SK-N-SH (cell line): ENCODE data around the gene ADAMTSL1. TPM values are rescaled to one million over a fixed set of nuclear protein-coding genes. Genes with fewer than 3 reads are reported as not detected.

ENCODE experiments used
- CTCF ChIA-PET: fragments of 300-600, 350-600 bp; formaldehyde crosslinking; extraction: SDS; loops from one replicate; lab custom pipeline; 2021; lab: Yijun Ruan, JAX
- POLR2A ChIA-PET: fragments of 350-600 bp; sonication (Branson Sonifier 250); formaldehyde crosslinking; extraction: SDS; loops from one replicate; lab custom pipeline; 2020; ENCODE audit warnings: antibody characterized with exemption, inconsistent platforms; lab: Yijun Ruan, JAX
- DNase-seq: peaks from one replicate; pipeline ENCODE4 v3.0.0; 2012
- H2AFZ ChIP-seq: fragments of 200-600 bp; sonication (generic); 2 replicates; pipeline ENCODE4 v1.8.1; 2016; ENCODE audit warnings: antibody characterized with exemption, mild to moderate bottlenecking, low read depth
- H3F3A ChIP-seq: fragments of 200-600 bp; sonication (generic); replicated peaks from 2 replicates; pipeline ENCODE3; 2016; ENCODE audit warnings: antibody characterized with exemption, mild to moderate bottlenecking; ENCODE audit not compliant: insufficient read depth
- H3K27ac ChIP-seq, 2 experiments: fragments of 200-500 bp in 1 of 2; fragments of 200-600 bp in 1 of 2; sonication (Bioruptor generic) in 1 of 2; sonication (generic), shearing (Covaris generic) in 1 of 2; 2 replicates each; pipeline versions ENCODE4 v1.5.1 to v1.6.1; 2014 to 2016; ENCODE audit warnings: low read depth in 2 of 2, inconsistent platforms in 1 of 2, low read length in 1 of 2, mild to moderate bottlenecking in 1 of 2, mixed read lengths in 1 of 2
- H3K27me3 ChIP-seq: fragments of 200-600 bp; sonication (generic), shearing (Covaris generic); 2 replicates; pipeline ENCODE4 v1.6.1; 2016; ENCODE audit warnings: mixed run types; ENCODE audit not compliant: insufficient read depth
- H3K36me3 ChIP-seq, 2 experiments: fragments of 200-500 bp in 1 of 2; fragments of 200-600 bp in 1 of 2; sonication (Bioruptor generic) in 1 of 2; sonication (generic) in 1 of 2; replicated peaks in 1 of 2; 2 replicates each; pipeline versions ENCODE3 to v1.5.1; 2014 to 2016; ENCODE audit warnings: low read length in 1 of 2, mild to moderate bottlenecking in 1 of 2; ENCODE audit not compliant: insufficient read depth in 2 of 2, control insufficient read depth in 1 of 2
- H3K4me1 ChIP-seq, 2 experiments: fragments of 200-500 bp in 1 of 2; fragments of 200-600 bp in 1 of 2; sonication (Bioruptor generic) in 1 of 2; sonication (generic), shearing (Covaris generic) in 1 of 2; 2 replicates each; pipeline versions ENCODE4 v1.5.1 to v1.6.1; 2014 to 2016; ENCODE audit warnings: low read depth in 1 of 2, low read length in 1 of 2, mixed run types in 1 of 2; ENCODE audit not compliant: insufficient read depth in 2 of 2, control insufficient read depth in 1 of 2
- H3K4me2 ChIP-seq: fragments of 200-600 bp; sonication (generic), shearing (Covaris generic); 2 replicates; pipeline ENCODE4 v1.6.1; 2017; ENCODE audit warnings: mixed run types
- H3K4me3 ChIP-seq, 2 experiments: fragments of 200-500 bp in 1 of 2; fragments of 200-600 bp in 1 of 2; sonication (Bioruptor generic) in 1 of 2; sonication (generic), shearing (Covaris generic) in 1 of 2; 2 replicates each; pipeline versions ENCODE4 v1.5.1 to v1.8.1; 2014 to 2016; ENCODE audit warnings: low read depth in 2 of 2, inconsistent platforms in 1 of 2, low read length in 1 of 2, mild to moderate bottlenecking in 1 of 2, mixed read lengths in 1 of 2, moderate library complexity in 1 of 2
- H3K79me2 ChIP-seq: fragments of 200-600 bp; sonication (generic); 2 replicates; pipeline ENCODE4 v1.8.1; 2017; ENCODE audit warnings: mild to moderate bottlenecking; ENCODE audit not compliant: insufficient read depth
- H3K9ac ChIP-seq: fragments of 200-600 bp; sonication (generic); 2 replicates; pipeline ENCODE4 v1.6.1; 2017; ENCODE audit warnings: mixed run types
- H3K9me2 ChIP-seq: fragments of 200-600 bp; sonication (generic); 2 replicates; pipeline ENCODE4 v1.6.1; 2017; ENCODE audit warnings: mixed run types
- H3K9me3 ChIP-seq: fragments of 200-600 bp; sonication (generic); 2 replicates; pipeline ENCODE4 v1.6.1; 2017; ENCODE audit warnings: mixed run types, mild to moderate bottlenecking, moderate library complexity
- H4K20me1 ChIP-seq: fragments of 200-600 bp; sonication (generic); 2 replicates; pipeline ENCODE4 v1.6.1; 2017; ENCODE audit warnings: mild to moderate bottlenecking, mixed run types; ENCODE audit not compliant: insufficient read depth
- ELF1 ChIP-seq: IDR thresholded peaks from 2 replicates; pipeline ENCODE4 v1.4.0; 2012
- EP300 ChIP-seq, 2 experiments: IDR thresholded peaks; 2 replicates each; pipeline versions ENCODE4 v1.4.0 to v1.6.1; 2012; ENCODE audit warnings: borderline replicate concordance in 1 of 2, low read depth in 1 of 2, low read length in 1 of 2
- EZH2phosphoT487 ChIP-seq: fragments of 200-600 bp; sonication (generic); IDR thresholded peaks from 2 replicates; pipeline ENCODE4 v1.6.1; 2017; ENCODE audit warnings: low read depth, mixed run types, mild to moderate bottlenecking, antibody characterized with exemption, moderate library complexity, borderline replicate concordance
- FOSL2 ChIP-seq: IDR thresholded peaks from 2 replicates; pipeline ENCODE4 v1.4.0; 2012; ENCODE audit warnings: low read depth, mild to moderate bottlenecking, moderate library complexity, borderline replicate concordance
- FOXM1 ChIP-seq: IDR thresholded peaks from 2 replicates; pipeline ENCODE4 v1.4.0; 2012; ENCODE audit warnings: low read depth, mild to moderate bottlenecking
- GABPA ChIP-seq: IDR thresholded peaks from 2 replicates; pipeline ENCODE4 v1.4.0; 2012; ENCODE audit warnings: low read depth, mild to moderate bottlenecking
- GATA2 ChIP-seq: sonication (generic); formaldehyde crosslinking; IDR thresholded peaks from 2 replicates; pipeline ENCODE4 v1.5.0; 2020; ENCODE audit warnings: mild to moderate bottlenecking, missing genetic modification reagents
- MAX ChIP-seq: IDR thresholded peaks from 2 replicates; pipeline ENCODE4 v1.4.0; 2012; ENCODE audit warnings: low read depth
- MEF2A ChIP-seq: IDR thresholded peaks from 2 replicates; pipeline ENCODE4 v1.4.0; 2012; ENCODE audit warnings: low read depth, borderline replicate concordance
- NFIC ChIP-seq: IDR thresholded peaks from 2 replicates; pipeline ENCODE4 v1.4.0; 2012; ENCODE audit warnings: borderline replicate concordance
- POLR2AphosphoS5 ChIP-seq: IDR thresholded peaks from 2 replicates; pipeline ENCODE4 v1.6.1; 2012; ENCODE audit warnings: low read depth, low read length
- RAD21 ChIP-seq: IDR thresholded peaks from 2 replicates; pipeline ENCODE4 v1.6.1; 2012; ENCODE audit warnings: mild to moderate bottlenecking, low read length
- REST ChIP-seq: IDR thresholded peaks from 2 replicates; pipeline ENCODE4 v1.6.1; 2012; ENCODE audit warnings: mild to moderate bottlenecking, low read depth, low read length, moderate library complexity
- RFX5 ChIP-seq: IDR thresholded peaks from 2 replicates; pipeline ENCODE4 v1.6.1; 2012; ENCODE audit warnings: mild to moderate bottlenecking, improper control_type of control experiment, low read length
- SIN3A ChIP-seq: IDR thresholded peaks from 2 replicates; pipeline ENCODE4 v1.6.1; 2012; ENCODE audit warnings: low read depth, mild to moderate bottlenecking, low read length, moderate library complexity, borderline replicate concordance
- TCF12 ChIP-seq: IDR thresholded peaks from 2 replicates; pipeline ENCODE4 v1.4.0; 2012
- TEAD4 ChIP-seq: IDR thresholded peaks from 2 replicates; pipeline ENCODE4 v1.4.0; 2012; ENCODE audit warnings: mild to moderate bottlenecking, borderline replicate concordance; ENCODE audit not compliant: insufficient read depth
- YY1 ChIP-seq: IDR thresholded peaks from 2 replicates; pipeline ENCODE4 v1.4.0; 2012; ENCODE audit warnings: low read depth, mild to moderate bottlenecking
- WGBS: methylation state at CpG from one replicate; pipeline ENCODE4 v1.1.6; 2017; ENCODE audit warnings: low lambda C conversion rate; 5-methylcytosine and 5-hydroxymethylcytosine counted together
- polyA plus RNA-seq, 3 experiments: library from polyadenylated mRNA; depleted of rRNA; stranded (reverse); fragments of >200 nt; gene quantifications; 2 replicates each; pipeline ENCODE4 v1.2.3, GENCODE V29; 2012
- TF ChIP-seq, protein P1 (sequence below): IDR thresholded peaks from 2 replicates; pipeline ENCODE4; 2012

The ADAMTSL1 gene
- polyA plus RNA-seq, 1 of the 3 experiments (the other 2 are of a cell fraction), result 114 TPM

DNA sequence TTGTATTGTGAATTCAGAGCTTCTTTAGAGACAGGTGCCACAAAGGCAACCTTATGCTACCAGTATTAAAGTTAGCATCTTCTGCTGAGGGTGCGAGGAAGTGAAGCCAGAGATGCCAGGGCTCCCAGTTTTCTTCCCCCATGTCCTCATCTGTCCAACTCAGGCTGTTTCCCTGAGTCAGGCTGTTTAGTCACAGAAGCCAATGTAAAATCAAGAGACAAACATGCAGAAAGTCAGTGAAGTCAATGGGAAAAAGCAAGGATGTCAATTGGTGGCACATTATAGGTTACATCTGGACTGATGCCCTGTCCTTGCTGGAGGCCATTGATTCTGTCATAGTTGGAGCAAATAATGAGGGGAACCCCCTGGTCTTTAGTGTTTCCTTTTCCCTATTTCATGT lies 390.6 kb downstream of the ADAMTSL1 start:
- Histone ChIP-seq H3K27me3 (no peaks in the 10 kb centered on the region), H4K20me1 (no peaks in the 10 kb centered on the region), H3K36me3 (peaks cover 2 to 60% of the 10 kb centered on the region in 2 experiments), H3K9ac (no peak overlapping the region), H2AFZ (no peak overlapping the region), H3K4me3 (no peak overlapping the region), H3F3A (peaks cover 12% of the 10 kb centered on the region), H3K4me1 (peaks cover 0 to 2% of the 10 kb centered on the region in 2 experiments; a peak in 2 of 4 replicates), H3K27ac (no peak overlapping the region), H3K9me2 (no peaks in the 10 kb centered on the region), H3K4me2 (no peak overlapping the region), H3K79me2 (peaks cover 6% of the 10 kb centered on the region; the same call in 1 of the 2 replicates), H3K9me3 (peaks cover 2% of the 10 kb centered on the region; the same call in 1 of the 2 replicates)
- ChIA-PET POLR2A (no interaction called here), CTCF (interaction anchor here (2.8 kb wide), 1 partner anchor 609 kb away, joined by 9 read pairs; no protein-coding TSS in a partner anchor)
- WGBS, result 100% methylated on average over 1 of the region's 1 CpG
- DNase-seq, result no peak
- TF ChIP-seq GABPA, result no peak
- TF ChIP-seq SIN3A, result no peak
- no peak for TF ChIP-seq YY1
- no peak for TF ChIP-seq GATA2 (CRISPR knock-in tag)
- TF ChIP-seq EZH2phosphoT487, result no peak
- no peak for TF ChIP-seq POLR2AphosphoS5
- TF ChIP-seq NFIC, result no peak
- TF ChIP-seq TEAD4, result no peak
- TF ChIP-seq TCF12, result no peak
- TF ChIP-seq ELF1, result no peak
- no peak for TF ChIP-seq FOXM1
- TF ChIP-seq RFX5, result no peak
- TF ChIP-seq MEF2A, result no peak
- TF ChIP-seq MAX, result no peak
- TF ChIP-seq FOSL2, result no peak
- TF ChIP-seq RAD21, result no peak
- no peak for TF ChIP-seq EP300 (IDR thresholded peaks at IDR 0.05; ENCODE audit: borderline replicate concordance in 1 of 2, low read depth in 1 of 2, low read length in 1 of 2)

GRCh38 chr9:18865542-18865941 lies 391.6 kb downstream of the ADAMTSL1 start:
- H3K79me2 ChIP-seq, result peaks cover 6% of the 10 kb centered on the region; the same call in 1 of the 2 replicates
- H3K4me1 ChIP-seq, result peaks cover 0 to 2% of the 10 kb centered on the region in 2 experiments; a peak in 2 of 4 replicates
- 77% methylated on average over 3 of the region's 3 CpGs for WGBS
- peaks cover 12% of the 10 kb centered on the region for H3F3A ChIP-seq
- no peak for DNase-seq
- no peaks in the 10 kb centered on the region for H3K9me2 ChIP-seq
- peaks cover 5% of the 10 kb centered on the region; the same call in 1 of the 2 replicates for H3K9me3 ChIP-seq
- no peaks in the 10 kb centered on the region for H4K20me1 ChIP-seq
- H3K4me2 ChIP-seq, result no peak overlapping the region
- H3K4me3 ChIP-seq, result no peak overlapping the region
- ChIA-PET POLR2A (no interaction called here), CTCF (interaction anchor here (0.8 to 1.1 kb wide), 2 partner anchors 11 to 163 kb away, joined by 3 read pairs; no protein-coding TSS in a partner anchor)
- no peaks in the 10 kb centered on the region for H3K27me3 ChIP-seq
- H3K27ac ChIP-seq, result no peak overlapping the region
- H2AFZ ChIP-seq, result no peak overlapping the region
- H3K9ac ChIP-seq, result no peak overlapping the region
- H3K36me3 ChIP-seq, result peaks cover 2 to 58% of the 10 kb centered on the region in 2 experiments
- TF ChIP-seq, protein P1, sequence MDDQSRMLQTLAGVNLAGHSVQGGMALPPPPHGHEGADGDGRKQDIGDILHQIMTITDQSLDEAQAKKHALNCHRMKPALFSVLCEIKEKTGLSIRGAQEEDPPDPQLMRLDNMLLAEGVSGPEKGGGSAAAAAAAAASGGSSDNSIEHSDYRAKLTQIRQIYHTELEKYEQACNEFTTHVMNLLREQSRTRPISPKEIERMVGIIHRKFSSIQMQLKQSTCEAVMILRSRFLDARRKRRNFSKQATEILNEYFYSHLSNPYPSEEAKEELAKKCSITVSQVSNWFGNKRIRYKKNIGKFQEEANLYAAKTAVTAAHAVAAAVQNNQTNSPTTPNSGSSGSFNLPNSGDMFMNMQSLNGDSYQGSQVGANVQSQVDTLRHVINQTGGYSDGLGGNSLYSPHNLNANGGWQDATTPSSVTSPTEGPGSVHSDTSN, result no peak
- TF ChIP-seq RAD21 (no peak), REST (no peak)
